NCI-H2227 (cell line): ENCODE results near the gene SMARCC1.
A peak's percentile ranks its signal among the peaks of the same experiment; 100 is the strongest.
"Not testable (repeated sequence)": the region's sequence is repeated elsewhere in the genome, so short reads cannot be mapped to it uniquely, and the experiment has no call there.

Experiments
- DNase-seq: peaks from one replicate; lab custom pipeline; 2025; ENCODE audit not compliant: unreplicated experiment; lab: John Stamatoyannopoulos, UW

The SMARCC1 gene

GRCh38 chr3:47781685-47782445 is at the start of gene SMARCC1:
Gene SMARCC1 (minus strand): TSS chr3:47781893. CDS start chr3:47781797, 96 bp downstream.
- peak; percentile 97 for DNase-seq

- DNase-seq: not testable (repeated sequence)
Observed at GRCh38 chr3:47829482-47829881, 47.8 kb upstream of the SMARCC1 start.

GRCh38 chr3:47825590-47825989 is 43.9 kb upstream of the SMARCC1 start:
- DNase-seq: no peak

GRCh38 chr3:47824541-47825473 is 43.1 kb upstream of the SMARCC1 start:
- DNase-seq: peak; percentile 89

GRCh38 chr3:47817609-47818008 is 35.9 kb upstream of the SMARCC1 start:
- DNase-seq: no peak

- peak; percentile 12 for DNase-seq
Observed at GRCh38 chr3:47813551-47814177, 32.0 kb upstream of the SMARCC1 start.

- DNase-seq: no peak
Observed at GRCh38 chr3:47804577-47804976, 22.9 kb upstream of the SMARCC1 start.

- no peak for DNase-seq
Observed at GRCh38 chr3:47803480-47804025, 21.9 kb upstream of the SMARCC1 start.

- DNase-seq: peak; percentile 86
Observed at GRCh38 chr3:47802734-47803479, 21.2 kb upstream of the SMARCC1 start, which contains the start of gene DHX30. Gene DHX30 (plus strand): TSS chr3:47803138. CDS start chr3:47810684, 7,546 bp downstream.

GRCh38 chr3:47799733-47800132 is 18.0 kb upstream of the SMARCC1 start:
- DNase-seq: peak; percentile 7

GRCh38 chr3:47794544-47794943 is 12.9 kb upstream of the SMARCC1 start:
- DNase-seq: no peak

- DNase-seq: no peak
Observed at GRCh38 chr3:47792699-47793098, 11.0 kb upstream of the SMARCC1 start.

- no peak for DNase-seq
Observed at GRCh38 chr3:47791193-47791855, 9.6 kb upstream of the SMARCC1 start.

GRCh38 chr3:47783673-47784072 is 2.0 kb upstream of the SMARCC1 start:
- DNase-seq: no peak

GRCh38 chr3:47782446-47783308 is 984 bp upstream of the SMARCC1 start:
- no peak for DNase-seq

GRCh38 chr3:47780741-47781684 is 680 bp downstream of the SMARCC1 start:
- DNase-seq: peak; percentile 57

GRCh38 chr3:47778746-47779145 is 2.9 kb downstream of the SMARCC1 start:
- no peak for DNase-seq

- DNase-seq: no peak
Observed at GRCh38 chr3:47772788-47773187, 8.9 kb downstream of the SMARCC1 start.
